RWPE2 (cell line): Measurements from ENCODE around the gene ARL10.
A peak's percentile ranks its signal among the peaks of the same experiment; 100 is the strongest.

ENCODE experiments used
- ATAC-seq: fragments of 200-7000 bp; cut with Tn5 transposase; 3 replicates; pipeline ENCODE4 v1.9.1; 2021; ENCODE audit warnings: low read depth
- DNase-seq: peaks from one replicate; pipeline ENCODE4 v3.0.0-alpha.2; 2020; ENCODE audit warnings: low spot score
- H3K27ac ChIP-seq: fragments of 450-650 bp; 2 replicates; pipeline ENCODE4 v1.5.1; 2017; ENCODE audit warnings: mild to moderate bottlenecking; ENCODE audit not compliant: poor library complexity, severe bottlenecking
- H3K27me3 ChIP-seq: fragments of 250-450 bp; sonication (Bioruptor Pico); 2 replicates; pipeline ENCODE4 v1.5.1; 2021; ENCODE audit warnings: mild to moderate bottlenecking, moderate library complexity; ENCODE audit not compliant: insufficient read depth, poor library complexity, severe bottlenecking
- H3K36me3 ChIP-seq: fragments of 250-450 bp; sonication (Bioruptor Pico); 2 replicates; pipeline ENCODE4 v1.5.1; 2020; ENCODE audit warnings: low read depth, mild to moderate bottlenecking, moderate library complexity
- H3K4me1 ChIP-seq: fragments of 250-450 bp; sonication (Bioruptor Pico); 2 replicates; pipeline ENCODE4 v1.5.1; 2021; ENCODE audit warnings: mild to moderate bottlenecking, moderate library complexity; ENCODE audit not compliant: insufficient read depth, poor library complexity, severe bottlenecking
- H3K4me3 ChIP-seq: fragments of 250-450 bp; sonication (Bioruptor Pico); 2 replicates; pipeline ENCODE4 v1.5.1; 2021; ENCODE audit warnings: mild to moderate bottlenecking, moderate library complexity; ENCODE audit not compliant: severe bottlenecking
- H3K9me3 ChIP-seq: fragments of 250-450 bp; sonication (Bioruptor Pico); 2 replicates; pipeline ENCODE4 v1.5.1; 2021; ENCODE audit warnings: mild to moderate bottlenecking, moderate library complexity; ENCODE audit not compliant: severe bottlenecking
- TF ChIP-seq, protein P1 (sequence below): fragments of 450-650 bp; IDR thresholded peaks from one replicate; pipeline ENCODE4 v1.5.1; 2017; ENCODE audit warnings: mild to moderate bottlenecking, moderate library complexity; ENCODE audit not compliant: poor library complexity, severe bottlenecking

ARL10 gene

GRCh38 chr5:176383961-176384360 lies 18.7 kb downstream of the ARL10 start:
- Histone ChIP-seq H3K9me3 (no peaks in the 10 kb centered on the region), H3K27ac (no peak overlapping the region), H3K4me1 (peaks cover 6% of the 10 kb centered on the region), H3K4me3 (no peak overlapping the region), H3K27me3 (no peaks in the 10 kb centered on the region), H3K36me3 (peaks cover 65% of the 10 kb centered on the region)
- no peak for ATAC-seq
- no peak for DNase-seq
- TF ChIP-seq, protein P1, sequence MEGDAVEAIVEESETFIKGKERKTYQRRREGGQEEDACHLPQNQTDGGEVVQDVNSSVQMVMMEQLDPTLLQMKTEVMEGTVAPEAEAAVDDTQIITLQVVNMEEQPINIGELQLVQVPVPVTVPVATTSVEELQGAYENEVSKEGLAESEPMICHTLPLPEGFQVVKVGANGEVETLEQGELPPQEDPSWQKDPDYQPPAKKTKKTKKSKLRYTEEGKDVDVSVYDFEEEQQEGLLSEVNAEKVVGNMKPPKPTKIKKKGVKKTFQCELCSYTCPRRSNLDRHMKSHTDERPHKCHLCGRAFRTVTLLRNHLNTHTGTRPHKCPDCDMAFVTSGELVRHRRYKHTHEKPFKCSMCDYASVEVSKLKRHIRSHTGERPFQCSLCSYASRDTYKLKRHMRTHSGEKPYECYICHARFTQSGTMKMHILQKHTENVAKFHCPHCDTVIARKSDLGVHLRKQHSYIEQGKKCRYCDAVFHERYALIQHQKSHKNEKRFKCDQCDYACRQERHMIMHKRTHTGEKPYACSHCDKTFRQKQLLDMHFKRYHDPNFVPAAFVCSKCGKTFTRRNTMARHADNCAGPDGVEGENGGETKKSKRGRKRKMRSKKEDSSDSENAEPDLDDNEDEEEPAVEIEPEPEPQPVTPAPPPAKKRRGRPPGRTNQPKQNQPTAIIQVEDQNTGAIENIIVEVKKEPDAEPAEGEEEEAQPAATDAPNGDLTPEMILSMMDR, result no peak

- no peak overlapping the region for H3K27ac ChIP-seq
- no peaks in the 10 kb centered on the region for H3K9me3 ChIP-seq
- TF ChIP-seq, protein P1, result no peak
- H3K36me3 ChIP-seq, result peaks cover 67% of the 10 kb centered on the region
- H3K4me3 ChIP-seq, result no peak overlapping the region
- ATAC-seq (no peak), DNase-seq (no peak)
- H3K4me1 ChIP-seq, result peaks cover 6% of the 10 kb centered on the region
- no peaks in the 10 kb centered on the region for H3K27me3 ChIP-seq
Measured at GRCh38 chr5:176384366-176384930, 19.2 kb downstream of the ARL10 start.

DNA sequence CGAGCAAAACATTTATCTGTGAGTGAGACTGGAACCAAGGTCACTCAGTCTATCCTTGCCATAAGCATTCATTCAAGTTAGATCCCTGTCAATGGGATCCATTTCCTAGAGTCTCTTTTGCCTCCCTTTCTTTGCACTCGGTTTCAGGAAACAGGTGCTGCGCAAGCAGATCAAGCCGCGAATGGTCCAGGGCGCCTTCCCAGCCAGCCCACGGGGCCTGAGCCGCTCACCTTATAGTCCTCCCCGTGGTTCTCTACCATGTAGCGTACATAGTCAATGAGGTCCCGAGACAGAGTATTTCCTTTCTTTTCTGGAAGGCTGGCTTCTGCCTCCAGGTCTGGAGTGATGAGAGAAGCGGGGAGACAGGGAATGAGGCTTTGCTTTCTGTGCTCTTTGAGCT lies 19.7 kb downstream of the ARL10 start:
- Histone ChIP-seq H3K27ac (no peak overlapping the region), H3K4me3 (no peak overlapping the region), H3K36me3 (peaks cover 70% of the 10 kb centered on the region), H3K27me3 (no peaks in the 10 kb centered on the region), H3K9me3 (no peaks in the 10 kb centered on the region), H3K4me1 (peaks cover 10% of the 10 kb centered on the region)
- DNase-seq, result no peak
- ATAC-seq, result no peak
- TF ChIP-seq, protein P1, result no peak

DNA sequence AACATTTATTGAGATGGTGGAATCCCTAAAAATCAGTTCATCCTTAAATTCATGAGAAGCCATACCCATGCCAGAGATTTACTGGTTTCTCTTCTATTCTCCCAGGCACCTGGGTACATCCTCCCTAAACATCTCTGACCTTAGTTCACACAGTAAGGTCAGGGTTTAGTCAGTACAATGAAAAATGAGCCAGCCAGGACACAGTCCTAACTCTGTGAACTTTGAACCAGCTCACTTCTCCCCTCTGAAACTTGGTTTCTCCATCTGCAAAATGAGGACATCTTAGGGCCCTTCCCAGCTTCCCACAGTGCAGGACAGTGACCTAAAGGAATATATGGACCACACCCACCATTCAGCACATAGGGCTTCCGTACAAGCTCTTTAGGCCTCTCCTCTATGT lies 21.2 kb downstream of the ARL10 start:
- H3K9me3 ChIP-seq, result no peaks in the 10 kb centered on the region
- DNase-seq (no peak), ATAC-seq (no peak)
- no peak overlapping the region for H3K4me3 ChIP-seq
- no peak overlapping the region for H3K27ac ChIP-seq
- peaks cover 82% of the 10 kb centered on the region for H3K36me3 ChIP-seq
- H3K4me1 ChIP-seq, result peaks cover 10% of the 10 kb centered on the region
- H3K27me3 ChIP-seq, result no peaks in the 10 kb centered on the region
- TF ChIP-seq, protein P1, result no peak

DNA sequence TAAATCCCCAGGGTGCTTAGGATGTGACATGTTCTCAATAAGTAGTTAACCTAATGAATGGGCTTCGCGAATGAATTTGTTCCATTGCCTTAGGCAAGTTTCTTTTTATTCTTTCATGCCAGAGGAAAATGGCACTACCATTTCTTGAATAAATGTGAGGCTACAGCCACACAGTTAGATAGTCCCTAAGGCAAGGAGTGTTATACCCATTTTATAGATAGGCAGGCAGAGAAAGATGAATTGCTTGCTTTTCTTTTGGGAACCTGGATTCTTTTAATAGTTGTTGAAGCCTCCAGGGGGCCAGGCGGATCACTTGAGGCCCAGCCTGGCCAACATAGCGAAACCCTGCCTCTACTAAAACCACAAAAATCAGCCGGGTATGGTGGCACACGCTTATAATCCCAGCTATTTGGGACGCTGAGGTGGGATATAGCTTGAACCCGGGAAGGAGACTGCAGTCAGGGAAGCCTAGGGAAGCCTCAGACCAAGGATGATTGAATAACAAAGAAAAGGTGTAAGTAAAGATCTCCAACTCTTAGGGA lies 22.2 kb downstream of the ARL10 start:
- no peaks in the 10 kb centered on the region for H3K9me3 ChIP-seq
- H3K27me3 ChIP-seq, result no peaks in the 10 kb centered on the region
- H3K36me3 ChIP-seq, result peaks cover 82% of the 10 kb centered on the region
- H3K4me1 ChIP-seq, result peaks cover 10% of the 10 kb centered on the region
- H3K27ac ChIP-seq, result peak overlapping the region; percentile 79
- peak overlapping the region; percentile 82 for H3K4me3 ChIP-seq
- no peak for DNase-seq
- TF ChIP-seq, protein P1, result peak; percentile 22
- no peak for ATAC-seq
